Measurements from ENCODE around the gene CXCL10.

DNA sequence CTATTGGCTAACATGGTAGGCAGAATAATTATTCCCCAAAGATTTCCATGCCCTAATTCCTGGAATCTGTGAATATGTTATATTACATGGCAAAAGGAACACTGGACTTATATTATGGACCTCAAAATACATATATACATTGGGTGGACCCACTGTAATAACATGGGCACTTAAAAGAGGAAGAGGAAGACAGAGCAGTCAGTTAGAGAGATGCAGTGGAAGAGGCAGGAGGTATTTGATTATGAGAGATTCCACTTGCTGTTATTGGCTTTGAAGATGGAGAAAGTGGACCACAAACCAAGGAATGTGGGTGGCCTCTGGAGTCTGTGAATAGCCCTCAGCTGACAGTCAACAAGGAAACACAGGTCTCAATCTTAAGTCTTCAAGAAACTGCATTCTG lies 37.2 kb upstream of the CXCL10 start:
- TF ChIP-seq EZH2 (IDR thresholded peaks at IDR 0.05) = no peak
- TF ChIP-seq, protein P1, sequence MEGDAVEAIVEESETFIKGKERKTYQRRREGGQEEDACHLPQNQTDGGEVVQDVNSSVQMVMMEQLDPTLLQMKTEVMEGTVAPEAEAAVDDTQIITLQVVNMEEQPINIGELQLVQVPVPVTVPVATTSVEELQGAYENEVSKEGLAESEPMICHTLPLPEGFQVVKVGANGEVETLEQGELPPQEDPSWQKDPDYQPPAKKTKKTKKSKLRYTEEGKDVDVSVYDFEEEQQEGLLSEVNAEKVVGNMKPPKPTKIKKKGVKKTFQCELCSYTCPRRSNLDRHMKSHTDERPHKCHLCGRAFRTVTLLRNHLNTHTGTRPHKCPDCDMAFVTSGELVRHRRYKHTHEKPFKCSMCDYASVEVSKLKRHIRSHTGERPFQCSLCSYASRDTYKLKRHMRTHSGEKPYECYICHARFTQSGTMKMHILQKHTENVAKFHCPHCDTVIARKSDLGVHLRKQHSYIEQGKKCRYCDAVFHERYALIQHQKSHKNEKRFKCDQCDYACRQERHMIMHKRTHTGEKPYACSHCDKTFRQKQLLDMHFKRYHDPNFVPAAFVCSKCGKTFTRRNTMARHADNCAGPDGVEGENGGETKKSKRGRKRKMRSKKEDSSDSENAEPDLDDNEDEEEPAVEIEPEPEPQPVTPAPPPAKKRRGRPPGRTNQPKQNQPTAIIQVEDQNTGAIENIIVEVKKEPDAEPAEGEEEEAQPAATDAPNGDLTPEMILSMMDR (IDR thresholded peaks at IDR 0.05) = no peak

Data from neural progenitor cell (in vitro differentiated cells).